NCI-H510A treated with DMSO at 0.1 percent for 48 hours (cell line): ENCODE data around the gene ERGIC3.
A peak's percentile ranks its signal among the peaks of the same experiment; 100 is the strongest.
"Not testable (repeated sequence)": the region's sequence is repeated elsewhere in the genome, so short reads cannot be mapped to it uniquely, and the experiment has no call there.

Experiments
- DNase-seq: peaks from one replicate; lab custom pipeline; 2025; lab: John Stamatoyannopoulos, UW

Gene ERGIC3

GRCh38 chr20:35518955-35519354 lies 22.9 kb upstream of the ERGIC3 start:
- DNase-seq = no peak

GRCh38 chr20:35523298-35523888 lies 18.5 kb upstream of the ERGIC3 start:
- DNase-seq = peak; percentile 3

- no peak for DNase-seq
Measured at GRCh38 chr20:35525639-35526038, 16.2 kb upstream of the ERGIC3 start.

GRCh38 chr20:35527122-35527769 lies 14.6 kb upstream of the ERGIC3 start:
- no peak for DNase-seq

GRCh38 chr20:35529552-35529951 lies 12.3 kb upstream of the ERGIC3 start, which contains the start of gene C20orf173:
Gene C20orf173 (minus strand): TSS chr20:35529652. CDS start chr20:35529373, 279 bp downstream.
- no peak for DNase-seq

- peak; percentile 94 for DNase-seq
Measured at GRCh38 chr20:35539756-35540212, 2.1 kb upstream of the ERGIC3 start.

- no peak for DNase-seq
Measured at GRCh38 chr20:35541118-35541782, 628 bp upstream of the ERGIC3 start.

- DNase-seq = no peak
Measured at GRCh38 chr20:35542990-35543389, 1.1 kb downstream of the ERGIC3 start.

- no peak for DNase-seq
Measured at GRCh38 chr20:35544436-35544835, 2.6 kb downstream of the ERGIC3 start.

- not testable (repeated sequence) for DNase-seq
Measured at GRCh38 chr20:35544941-35545340, 3.1 kb downstream of the ERGIC3 start.

GRCh38 chr20:35546127-35546526 lies 4.2 kb downstream of the ERGIC3 start:
- no peak for DNase-seq

- no peak for DNase-seq
Measured at GRCh38 chr20:35547329-35547728, 5.5 kb downstream of the ERGIC3 start.

GRCh38 chr20:35551503-35551902 lies 9.6 kb downstream of the ERGIC3 start:
- DNase-seq = no peak

GRCh38 chr20:35552914-35553313 lies 11.0 kb downstream of the ERGIC3 start:
- DNase-seq = no peak

- DNase-seq = not testable (repeated sequence)
Measured at GRCh38 chr20:35555461-35555860, 13.6 kb downstream of the ERGIC3 start.

GRCh38 chr20:35555951-35556645 lies 14.2 kb downstream of the ERGIC3 start:
- DNase-seq = no peak

- DNase-seq = no peak
Measured at GRCh38 chr20:35556871-35557270, 15.0 kb downstream of the ERGIC3 start.

GRCh38 chr20:35558451-35558850 lies 16.6 kb downstream of the ERGIC3 start:
- DNase-seq = no peak

GRCh38 chr20:35559042-35559693 lies 17.3 kb downstream of the ERGIC3 start:
- DNase-seq = no peak

GRCh38 chr20:35560105-35560511 lies 18.2 kb downstream of the ERGIC3 start:
- DNase-seq = no peak

GRCh38 chr20:35560541-35560940 lies 18.7 kb downstream of the ERGIC3 start:
- DNase-seq = no peak

GRCh38 chr20:35561268-35561667 lies 19.4 kb downstream of the ERGIC3 start:
- peak; percentile 76 for DNase-seq
